ENCODE results near the gene ANKAR.

DNA sequence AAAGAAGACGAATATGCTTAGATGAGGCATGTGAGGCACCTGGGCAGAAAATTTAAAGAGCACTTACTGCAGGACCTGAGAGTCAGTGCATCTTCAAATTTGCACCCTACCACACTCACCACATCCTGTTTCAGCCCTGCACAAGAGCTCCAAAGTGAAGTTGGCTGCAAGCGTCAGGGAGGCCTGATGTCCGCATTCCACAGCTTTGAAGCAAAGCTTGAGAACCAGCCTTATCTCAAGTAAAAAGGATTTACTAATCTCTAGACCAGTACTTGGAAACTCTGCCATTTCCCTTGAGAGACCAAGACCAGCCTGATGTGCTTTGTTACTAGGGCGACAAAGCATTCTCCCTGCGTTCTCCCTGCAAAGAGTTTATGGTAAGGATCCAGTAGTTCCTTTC, 16.6 kb upstream of the ANKAR start:
- TF ChIP-seq, protein P1, sequence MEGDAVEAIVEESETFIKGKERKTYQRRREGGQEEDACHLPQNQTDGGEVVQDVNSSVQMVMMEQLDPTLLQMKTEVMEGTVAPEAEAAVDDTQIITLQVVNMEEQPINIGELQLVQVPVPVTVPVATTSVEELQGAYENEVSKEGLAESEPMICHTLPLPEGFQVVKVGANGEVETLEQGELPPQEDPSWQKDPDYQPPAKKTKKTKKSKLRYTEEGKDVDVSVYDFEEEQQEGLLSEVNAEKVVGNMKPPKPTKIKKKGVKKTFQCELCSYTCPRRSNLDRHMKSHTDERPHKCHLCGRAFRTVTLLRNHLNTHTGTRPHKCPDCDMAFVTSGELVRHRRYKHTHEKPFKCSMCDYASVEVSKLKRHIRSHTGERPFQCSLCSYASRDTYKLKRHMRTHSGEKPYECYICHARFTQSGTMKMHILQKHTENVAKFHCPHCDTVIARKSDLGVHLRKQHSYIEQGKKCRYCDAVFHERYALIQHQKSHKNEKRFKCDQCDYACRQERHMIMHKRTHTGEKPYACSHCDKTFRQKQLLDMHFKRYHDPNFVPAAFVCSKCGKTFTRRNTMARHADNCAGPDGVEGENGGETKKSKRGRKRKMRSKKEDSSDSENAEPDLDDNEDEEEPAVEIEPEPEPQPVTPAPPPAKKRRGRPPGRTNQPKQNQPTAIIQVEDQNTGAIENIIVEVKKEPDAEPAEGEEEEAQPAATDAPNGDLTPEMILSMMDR (IDR thresholded peaks at IDR 0.05; ENCODE audit: low read length), result no peak
- TF ChIP-seq EZH2 (IDR thresholded peaks at IDR 0.05; ENCODE audit: borderline replicate concordance, low read length), result no peak
